ENCODE data around the gene CFAP126. TPM values are rescaled to one million over a fixed set of nuclear protein-coding genes. Genes with fewer than 3 reads are reported as not detected.

Gene CFAP126
- total and polyA plus RNA-seq, 7 experiments from 2014 or later, result not detected

GRCh38 chr1:161373442-161373841, 5.8 kb upstream of the CFAP126 start:
- Histone ChIP-seq H3K27ac (ENCODE audit: low read depth, low read length) (no peak overlapping the region), H3K27me3 (ENCODE audit: control insufficient read depth in 2 of 2, insufficient read depth in 2 of 2, low read length in 2 of 2) (no peaks in the 10 kb centered on the region), H3K36me3 (ENCODE audit: control insufficient read depth in 2 of 3, insufficient read depth in 3 of 3, low read length in 3 of 3) (no peaks in the 10 kb centered on the region), H3K9me3 (ENCODE audit: control insufficient read depth in 2 of 3, low read length in 3 of 3) (no peaks in the 10 kb centered on the region), H3K4me3 (ENCODE audit: low read length) (no peak overlapping the region), H3K4me1 (ENCODE audit: control insufficient read depth in 2 of 2, insufficient read depth in 2 of 2, low read length in 2 of 2) (no peaks in the 10 kb centered on the region)
- intact Hi-C loops (cut with micrococcal nuclease), result no loop called here
- CTCF ChIA-PET, result interaction anchor here (1.1 to 1.4 kb wide), 3 partner anchors 80 to 208 kb away, joined by 3 to 4 read pairs (median 3); partner anchors contain the start of gene PPOX
- DNase-seq (no peak), ATAC-seq (no peak)
- Mint-ChIP-seq H3K4me3 (no peak overlapping the region), H3K27me3 (no peaks in the 10 kb centered on the region), H3K9me3 (no peaks in the 10 kb centered on the region), H3K27ac (no peak overlapping the region), H3K4me1 (peaks cover 0 to 5% (median 0%) of the 10 kb centered on the region in 7 donors), H3K36me3 (no peaks in the 10 kb centered on the region)
- POLR2A ChIA-PET, result no interaction called here

- H3K27me3 ChIP-seq (ENCODE audit: control insufficient read depth in 2 of 2, insufficient read depth in 2 of 2, low read length in 2 of 2), result no peaks in the 10 kb centered on the region
- H3K4me3 Mint-ChIP-seq, result no peak overlapping the region
- no peaks in the 10 kb centered on the region for H3K9me3 Mint-ChIP-seq
- ChIA-PET POLR2A (no interaction called here), CTCF (no interaction called here)
- no peaks in the 10 kb centered on the region for H3K27me3 Mint-ChIP-seq
- no peak overlapping the region for H3K27ac ChIP-seq (ENCODE audit: low read depth, low read length)
- intact Hi-C loops (cut with micrococcal nuclease), result loop anchor here in 1 of 2 donors (5.0 kb wide), 1 partner anchor 138 kb away; the partner anchor contains the start of gene TOMM40L
- DNase-seq, result no peak
- no peak overlapping the region for H3K4me3 ChIP-seq (ENCODE audit: low read length)
- H3K4me1 Mint-ChIP-seq, result peaks cover 5 to 19% (median 8%) of the 10 kb centered on the region in 7 donors
- ATAC-seq, result no peak
- no peaks in the 10 kb centered on the region for H3K4me1 ChIP-seq (ENCODE audit: control insufficient read depth in 2 of 2, insufficient read depth in 2 of 2, low read length in 2 of 2)
- no peaks in the 10 kb centered on the region for H3K9me3 ChIP-seq (ENCODE audit: control insufficient read depth in 2 of 3, low read length in 3 of 3)
- peaks cover 11 to 24% (median 16%) of the 10 kb centered on the region in 5 donors for H3K36me3 Mint-ChIP-seq
- peak overlapping the region in 5 of 9 donors; percentile 3 to 75 (median 18) for H3K27ac Mint-ChIP-seq
- H3K36me3 ChIP-seq (ENCODE audit: control insufficient read depth in 2 of 3, insufficient read depth in 3 of 3, low read length in 3 of 3), result peaks cover 0 to 23% (median 10%) of the 10 kb centered on the region in 3 experiments
Observed at GRCh38 chr1:161365207-161365606, 2.5 kb downstream of the CFAP126 start.

DNA sequence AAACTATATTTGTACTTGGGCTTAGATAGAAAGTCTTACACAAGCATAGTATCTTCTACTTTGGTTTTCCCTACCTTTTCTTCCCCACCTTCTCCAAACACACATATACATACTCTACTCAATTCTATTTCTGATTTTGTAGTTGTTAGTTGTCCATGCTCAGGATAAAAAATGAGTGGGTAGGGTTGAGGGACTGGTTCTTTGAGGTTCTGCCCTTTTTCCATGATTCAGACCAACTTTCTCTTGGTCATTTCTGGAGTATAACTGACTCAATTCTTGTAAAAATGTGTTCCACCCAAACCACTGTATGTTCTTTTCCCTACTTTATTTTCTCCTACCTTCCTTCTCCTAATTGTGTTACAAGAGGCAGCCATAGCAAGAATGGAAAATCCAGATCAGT, 3.3 kb downstream of the CFAP126 start:
- H3K36me3 Mint-ChIP-seq, result peaks cover 11 to 24% (median 19%) of the 10 kb centered on the region in 5 donors
- H3K9me3 Mint-ChIP-seq, result no peaks in the 10 kb centered on the region
- H3K27me3 ChIP-seq (ENCODE audit: control insufficient read depth in 2 of 2, insufficient read depth in 2 of 2, low read length in 2 of 2), result no peaks in the 10 kb centered on the region
- peaks cover 0 to 23% (median 10%) of the 10 kb centered on the region in 3 experiments for H3K36me3 ChIP-seq (ENCODE audit: control insufficient read depth in 2 of 3, insufficient read depth in 3 of 3, low read length in 3 of 3)
- H3K9me3 ChIP-seq (ENCODE audit: control insufficient read depth in 2 of 3, low read length in 3 of 3), result no peaks in the 10 kb centered on the region
- no peak for ATAC-seq
- no peak for DNase-seq
- intact Hi-C loops (cut with micrococcal nuclease), result no loop called here
- H3K4me1 ChIP-seq (ENCODE audit: control insufficient read depth in 2 of 2, insufficient read depth in 2 of 2, low read length in 2 of 2), result no peaks in the 10 kb centered on the region
- peak overlapping the region in 2 of 9 donors; percentile 48 to 58 for H3K27ac Mint-ChIP-seq
- no peak overlapping the region for H3K4me3 ChIP-seq (ENCODE audit: low read length)
- no peaks in the 10 kb centered on the region for H3K27me3 Mint-ChIP-seq
- H3K27ac ChIP-seq (ENCODE audit: low read depth, low read length), result no peak overlapping the region
- no peak overlapping the region for H3K4me3 Mint-ChIP-seq
- peaks cover 9 to 19% (median 14%) of the 10 kb centered on the region in 7 donors for H3K4me1 Mint-ChIP-seq
- CTCF ChIA-PET, result no interaction called here
- POLR2A ChIA-PET, result no interaction called here

GRCh38 chr1:161359291-161359690, 8.4 kb downstream of the CFAP126 start:
- no peaks in the 10 kb centered on the region for H3K4me1 ChIP-seq (ENCODE audit: control insufficient read depth in 2 of 2, insufficient read depth in 2 of 2, low read length in 2 of 2)
- H3K4me3 Mint-ChIP-seq, result no peak overlapping the region
- intact Hi-C loops (cut with micrococcal nuclease), result no loop called here
- ChIA-PET CTCF (interaction anchor here (0.6 kb wide), 1 partner anchor 129 kb away, joined by 3 read pairs; no protein-coding TSS in a partner anchor), POLR2A (no interaction called here)
- DNase-seq (no peak), ATAC-seq (peak; percentile 37)
- H3K4me3 ChIP-seq (ENCODE audit: low read length), result no peak overlapping the region
- H3K27me3 ChIP-seq (ENCODE audit: control insufficient read depth in 2 of 2, insufficient read depth in 2 of 2, low read length in 2 of 2), result no peaks in the 10 kb centered on the region
- no peaks in the 10 kb centered on the region for H3K9me3 ChIP-seq (ENCODE audit: control insufficient read depth in 2 of 3, low read length in 3 of 3)
- peaks cover 0 to 32% (median 4%) of the 10 kb centered on the region in 3 experiments for H3K36me3 ChIP-seq (ENCODE audit: control insufficient read depth in 2 of 3, insufficient read depth in 3 of 3, low read length in 3 of 3)
- H3K27ac ChIP-seq (ENCODE audit: low read depth, low read length), result no peak overlapping the region
- H3K4me1 Mint-ChIP-seq, result peaks cover 0 to 12% (median 10%) of the 10 kb centered on the region in 7 donors
- H3K27me3 Mint-ChIP-seq, result no peaks in the 10 kb centered on the region
- H3K9me3 Mint-ChIP-seq, result no peaks in the 10 kb centered on the region
- peak overlapping the region in 5 of 9 donors; percentile 10 to 60 (median 32) for H3K27ac Mint-ChIP-seq
- H3K36me3 Mint-ChIP-seq, result peaks cover 4 to 24% (median 14%) of the 10 kb centered on the region in 5 donors

- Mint-ChIP-seq H3K27me3 (no peaks in the 10 kb centered on the region), H3K27ac (no peak overlapping the region), H3K9me3 (no peaks in the 10 kb centered on the region), H3K4me3 (no peak overlapping the region), H3K36me3 (peaks cover 0 to 20% (median 10%) of the 10 kb centered on the region in 5 donors), H3K4me1 (peaks cover 0 to 16% (median 10%) of the 10 kb centered on the region in 7 donors)
- Histone ChIP-seq H3K36me3 (ENCODE audit: control insufficient read depth in 2 of 3, insufficient read depth in 3 of 3, low read length in 3 of 3) (peaks cover 0 to 19% (median 0%) of the 10 kb centered on the region in 3 experiments), H3K9me3 (ENCODE audit: control insufficient read depth in 2 of 3, low read length in 3 of 3) (no peaks in the 10 kb centered on the region), H3K27me3 (ENCODE audit: control insufficient read depth in 2 of 2, insufficient read depth in 2 of 2, low read length in 2 of 2) (no peaks in the 10 kb centered on the region), H3K27ac (ENCODE audit: low read depth, low read length) (no peak overlapping the region), H3K4me3 (ENCODE audit: low read length) (no peak overlapping the region), H3K4me1 (ENCODE audit: control insufficient read depth in 2 of 2, insufficient read depth in 2 of 2, low read length in 2 of 2) (no peaks in the 10 kb centered on the region)
- ATAC-seq (no peak), DNase-seq (no peak)
- intact Hi-C loops (cut with micrococcal nuclease), result no loop called here
- ChIA-PET CTCF (no interaction called here), POLR2A (interaction anchor here (0.6 to 0.7 kb wide), 2 partner anchors 172 to 475 kb away, joined by 4 read pairs; no protein-coding TSS in a partner anchor)
Observed at GRCh38 chr1:161357073-161357472, 10.6 kb downstream of the CFAP126 start.

- POLR2A ChIA-PET, result interaction anchor here (1.1 kb wide), 1 partner anchor 23 kb away, joined by 4 read pairs; no protein-coding TSS in a partner anchor
- Histone ChIP-seq H3K4me1 (ENCODE audit: control insufficient read depth in 2 of 2, insufficient read depth in 2 of 2, low read length in 2 of 2) (no peaks in the 10 kb centered on the region), H3K27me3 (ENCODE audit: control insufficient read depth in 2 of 2, insufficient read depth in 2 of 2, low read length in 2 of 2) (no peaks in the 10 kb centered on the region), H3K27ac (ENCODE audit: low read depth, low read length) (no peak overlapping the region), H3K36me3 (ENCODE audit: control insufficient read depth in 2 of 3, insufficient read depth in 3 of 3, low read length in 3 of 3) (peaks cover 0 to 10% (median 0%) of the 10 kb centered on the region in 3 experiments), H3K4me3 (ENCODE audit: low read length) (no peak overlapping the region), H3K9me3 (ENCODE audit: control insufficient read depth in 2 of 3, low read length in 3 of 3) (no peaks in the 10 kb centered on the region)
- Mint-ChIP-seq H3K4me1 (peaks cover 0 to 22% (median 5%) of the 10 kb centered on the region in 7 donors), H3K36me3 (peaks cover 0 to 16% (median 10%) of the 10 kb centered on the region in 5 donors), H3K27ac (no peak overlapping the region), H3K27me3 (no peaks in the 10 kb centered on the region), H3K4me3 (peak overlapping the region in 1 of 10 donors; percentile 19), H3K9me3 (no peaks in the 10 kb centered on the region)
- ATAC-seq (peak; percentile 57), DNase-seq (no peak)
- CTCF ChIA-PET, result interaction anchor here (1.3 kb wide), 1 partner anchor 46 kb away, joined by 3 read pairs; no protein-coding TSS in a partner anchor
- intact Hi-C loops (cut with micrococcal nuclease), result no loop called here
Observed at GRCh38 chr1:161351482-161351881, 16.2 kb downstream of the CFAP126 start.

- POLR2A ChIA-PET, result no interaction called here
- H3K9me3 Mint-ChIP-seq, result no peaks in the 10 kb centered on the region
- H3K27me3 ChIP-seq (ENCODE audit: control insufficient read depth in 2 of 2, insufficient read depth in 2 of 2, low read length in 2 of 2), result no peaks in the 10 kb centered on the region
- H3K36me3 Mint-ChIP-seq, result peaks cover 0 to 13% (median 10%) of the 10 kb centered on the region in 5 donors
- intact Hi-C loops (cut with micrococcal nuclease), result no loop called here
- no peak overlapping the region for H3K4me3 ChIP-seq (ENCODE audit: low read length)
- H3K36me3 ChIP-seq (ENCODE audit: control insufficient read depth in 2 of 3, insufficient read depth in 3 of 3, low read length in 3 of 3), result peaks cover 0 to 10% (median 0%) of the 10 kb centered on the region in 3 experiments
- no peaks in the 10 kb centered on the region for H3K4me1 ChIP-seq (ENCODE audit: control insufficient read depth in 2 of 2, insufficient read depth in 2 of 2, low read length in 2 of 2)
- no peak overlapping the region for H3K27ac ChIP-seq (ENCODE audit: low read depth, low read length)
- H3K4me3 Mint-ChIP-seq, result no peak overlapping the region
- no peak for DNase-seq
- ATAC-seq, result no peak
- H3K4me1 Mint-ChIP-seq, result peaks cover 0 to 22% (median 3%) of the 10 kb centered on the region in 7 donors
- CTCF ChIA-PET, result no interaction called here
- H3K27me3 Mint-ChIP-seq, result no peaks in the 10 kb centered on the region
- peak overlapping the region in 1 of 9 donors; percentile 6 for H3K27ac Mint-ChIP-seq
- H3K9me3 ChIP-seq (ENCODE audit: control insufficient read depth in 2 of 3, low read length in 3 of 3), result no peaks in the 10 kb centered on the region
Observed at GRCh38 chr1:161350671-161351070, 17.0 kb downstream of the CFAP126 start.

All from naive thymus-derived CD4-positive, alpha-beta T cell (primary cell).